Brain pericyte (primary cell): ENCODE results near the gene ASIC2.

Experiments used
- DNase-seq: peaks from one replicate; pipeline ENCODE4 v3.0.0-alpha.2; 2012; ENCODE audit warnings: low read depth, low spot score

Gene ASIC2

GRCh38 chr17:33071656-33072055 lies 221.4 kb downstream of the ASIC2 start:
- DNase-seq = no peak

- DNase-seq = no peak
These were observed 235.5 kb downstream of the ASIC2 start for GRCh38 chr17:33057564-33057963.

DNA sequence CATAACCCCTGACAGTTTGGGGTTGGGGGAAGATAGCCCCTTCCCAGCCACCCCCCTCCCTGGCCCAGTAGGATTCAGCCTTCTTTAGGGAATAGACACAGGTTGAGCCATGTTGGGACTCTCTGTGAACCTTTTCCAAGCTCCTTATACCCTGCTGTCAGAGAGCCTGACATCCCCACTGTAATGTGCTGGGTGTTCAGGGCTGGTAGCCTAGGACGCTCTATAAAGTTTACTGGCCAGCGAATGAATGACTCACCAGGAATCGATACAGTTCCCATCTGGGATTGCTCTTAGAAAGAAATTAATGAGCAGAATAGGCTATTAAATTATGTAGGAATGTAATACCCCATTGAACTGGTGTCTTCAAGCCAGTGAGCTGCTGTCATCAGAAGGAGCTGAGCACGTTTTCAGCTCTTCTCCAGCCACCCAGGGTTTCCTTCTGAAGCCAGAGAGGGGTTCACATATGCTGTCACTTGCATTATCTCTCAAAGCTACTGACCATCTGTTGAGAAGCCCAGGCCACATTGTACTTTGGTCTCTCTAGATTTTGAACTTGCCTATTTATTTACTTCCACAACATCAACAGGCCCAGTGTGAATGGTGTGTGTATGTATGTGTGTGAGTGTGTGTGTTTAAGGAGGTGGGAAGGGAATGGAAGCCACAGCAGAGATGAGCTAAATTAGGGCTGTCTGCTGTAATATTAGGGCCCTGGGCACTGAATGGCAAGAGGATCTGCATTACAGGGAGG lies 236.5 kb downstream of the ASIC2 start:
- no peak for DNase-seq

GRCh38 chr17:33055746-33056145 lies 237.3 kb downstream of the ASIC2 start:
- no peak for DNase-seq

DNA sequence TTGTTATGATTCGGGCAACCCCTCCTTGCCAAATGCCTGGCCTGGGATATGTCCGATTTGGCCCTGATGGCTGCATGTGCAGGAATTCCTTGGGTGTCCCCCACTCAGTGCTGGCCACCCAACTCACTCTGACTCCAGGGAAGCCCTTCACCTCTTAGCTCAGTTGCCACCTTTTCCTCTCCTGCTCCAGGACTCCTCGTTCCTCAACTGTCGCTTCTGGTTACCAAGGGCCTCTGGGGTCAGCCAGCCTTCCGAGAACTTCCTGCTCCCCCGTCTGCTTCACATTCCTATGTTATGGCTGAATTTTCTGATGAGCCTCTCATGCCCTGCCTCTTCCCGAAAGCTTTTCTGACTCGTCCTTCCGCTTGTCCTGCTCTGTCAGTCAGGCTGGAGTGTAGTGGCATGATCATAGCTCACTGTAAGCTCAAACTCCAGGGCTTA lies 237.9 kb downstream of the ASIC2 start:
- DNase-seq = no peak

GRCh38 chr17:33054412-33054811 lies 238.7 kb downstream of the ASIC2 start:
- no peak for DNase-seq

DNA sequence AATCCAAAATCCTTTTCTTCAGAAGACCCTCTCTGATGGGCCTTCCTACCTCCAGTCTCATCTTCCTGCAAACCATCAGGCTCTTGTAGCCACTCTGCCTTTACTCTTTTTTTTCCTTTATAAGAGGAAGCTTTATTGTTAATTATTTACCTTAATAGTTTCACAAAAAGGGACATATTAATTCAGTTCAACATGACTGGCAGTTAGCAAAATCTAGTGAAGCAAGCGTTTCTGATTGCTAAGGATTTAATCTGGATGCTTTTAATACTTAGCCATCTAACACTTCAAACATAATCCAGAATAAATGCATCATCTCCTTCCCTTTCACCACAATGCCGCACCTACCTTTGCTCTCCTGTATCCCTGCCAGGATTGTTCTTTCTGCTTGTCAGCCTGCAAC lies 239.4 kb downstream of the ASIC2 start:
- DNase-seq = no peak

DNA sequence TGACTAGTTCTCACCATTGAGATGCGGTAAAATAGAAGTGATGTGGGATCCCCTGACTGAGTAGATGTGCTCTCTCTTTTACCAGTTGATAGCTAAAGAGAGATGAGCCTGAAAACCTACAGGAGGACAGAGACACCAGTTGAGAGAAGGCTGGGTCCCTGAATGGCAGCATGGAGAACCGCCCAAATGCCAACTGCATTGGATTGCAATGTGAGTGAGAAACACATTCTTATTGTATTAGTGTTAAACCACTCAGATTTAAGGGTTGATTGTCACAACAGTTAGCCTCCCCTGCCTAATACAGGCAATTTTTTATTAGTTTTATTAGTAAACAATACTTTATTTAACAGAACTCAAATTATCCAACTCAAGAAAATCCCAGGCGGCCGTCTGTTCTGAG lies 240.2 kb downstream of the ASIC2 start:
- no peak for DNase-seq

GRCh38 chr17:33050611-33051140 lies 242.4 kb downstream of the ASIC2 start:
- DNase-seq = no peak

DNA sequence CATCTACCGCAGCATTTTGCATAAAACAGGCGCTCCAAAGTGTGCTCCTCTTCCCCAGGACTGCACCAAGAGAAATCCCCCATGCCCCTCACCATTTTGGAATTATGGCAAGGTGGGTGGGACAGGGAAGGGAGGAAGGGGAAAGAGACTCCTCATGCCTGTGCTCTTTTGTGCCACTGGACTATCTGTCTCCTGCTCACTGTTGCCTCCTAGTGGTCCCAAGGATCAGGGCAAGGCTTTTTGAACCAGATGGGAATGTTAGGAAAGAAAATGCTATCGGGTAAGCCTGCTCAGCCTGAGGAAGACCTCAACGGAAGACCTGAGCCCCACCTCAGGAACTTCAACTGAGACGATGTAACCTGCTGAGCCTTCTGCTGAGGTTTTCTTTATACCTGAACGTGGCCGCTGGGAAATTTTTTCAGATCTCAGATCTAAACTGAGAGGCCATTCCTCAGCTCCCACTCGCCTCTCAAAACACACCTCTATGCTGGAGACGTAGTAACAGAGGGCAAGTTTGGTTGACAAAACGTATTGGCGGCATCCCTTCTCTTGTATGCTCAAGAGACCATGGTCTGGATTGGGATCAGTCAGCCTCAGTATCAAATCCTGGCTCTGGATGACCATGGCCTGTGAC lies 243.2 kb downstream of the ASIC2 start:
- no peak for DNase-seq

DNA sequence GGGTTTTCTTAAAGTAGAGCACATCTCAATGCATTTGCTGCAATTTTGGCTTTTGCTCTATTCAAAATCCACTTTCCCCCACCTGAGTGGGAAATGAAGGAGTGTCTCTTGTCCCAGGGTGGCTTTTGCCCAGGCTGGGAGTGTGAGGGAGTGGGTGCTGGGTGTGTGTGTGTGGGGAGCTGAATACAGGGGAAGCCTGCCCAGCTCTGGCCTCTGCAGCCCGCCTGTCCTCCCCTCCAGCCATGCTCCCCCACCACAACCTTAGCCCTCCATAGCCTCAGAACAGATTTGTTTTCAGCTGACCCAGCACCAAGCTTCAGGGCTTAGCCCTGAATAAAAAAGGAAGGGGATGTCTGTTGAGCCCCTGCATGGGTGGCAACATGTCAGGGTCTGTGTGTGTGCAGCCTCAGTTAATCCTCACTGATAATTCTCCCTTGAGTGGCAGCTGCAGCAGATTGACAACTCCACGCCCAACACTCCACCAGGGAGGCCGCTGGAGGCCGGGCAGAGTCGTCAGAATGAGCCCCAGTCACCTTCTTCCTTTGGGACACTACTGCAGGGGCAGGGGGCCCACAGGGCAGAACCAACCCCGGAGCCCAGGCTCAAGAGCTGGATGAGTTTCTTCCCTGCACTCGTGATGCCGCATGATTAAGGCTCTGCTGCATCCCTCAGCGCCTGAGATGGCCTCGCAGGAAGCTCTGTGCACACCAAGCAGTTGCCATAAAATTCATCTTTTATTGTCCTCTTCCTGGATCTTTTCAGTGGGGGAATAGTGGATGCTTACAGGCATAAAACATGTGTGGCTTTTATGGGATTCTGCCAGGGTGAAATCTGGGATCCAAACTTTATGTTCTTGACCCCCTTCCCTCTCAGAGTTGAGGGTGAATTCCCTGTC lies 246.5 kb downstream of the ASIC2 start:
- no peak for DNase-seq

GRCh38 chr17:33045216-33045615 lies 247.9 kb downstream of the ASIC2 start:
- no peak for DNase-seq

- no peak for DNase-seq
These were observed 248.3 kb downstream of the ASIC2 start for GRCh38 chr17:33044771-33045170.

- DNase-seq = no peak
These were observed 252.6 kb downstream of the ASIC2 start for GRCh38 chr17:33040461-33040860.

- no peak for DNase-seq
These were observed 253.2 kb downstream of the ASIC2 start for GRCh38 chr17:33039874-33040273.

- no peak for DNase-seq
These were observed 254.4 kb downstream of the ASIC2 start for GRCh38 chr17:33038740-33039139.

- no peak for DNase-seq
These were observed 259.9 kb downstream of the ASIC2 start for GRCh38 chr17:33033176-33033575.

DNA sequence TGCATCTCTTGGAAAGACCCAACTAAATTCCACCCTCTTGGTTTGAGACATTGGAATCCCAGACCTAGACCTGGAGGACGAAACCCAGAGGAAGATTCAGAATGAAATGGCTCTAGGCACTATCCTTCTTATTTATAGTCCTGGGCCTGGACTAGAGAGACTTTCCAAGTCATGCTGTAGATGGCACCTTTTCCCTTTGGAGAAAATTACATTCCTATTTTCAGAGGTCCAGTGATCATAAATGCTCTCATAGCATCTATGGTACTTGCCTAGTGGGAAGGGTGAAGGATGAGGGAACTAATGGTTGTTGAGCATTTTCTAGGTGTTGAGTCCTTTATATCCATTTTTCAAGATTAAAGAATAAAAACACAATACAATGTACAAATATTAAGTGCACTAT lies 264.3 kb downstream of the ASIC2 start:
- no peak for DNase-seq

DNA sequence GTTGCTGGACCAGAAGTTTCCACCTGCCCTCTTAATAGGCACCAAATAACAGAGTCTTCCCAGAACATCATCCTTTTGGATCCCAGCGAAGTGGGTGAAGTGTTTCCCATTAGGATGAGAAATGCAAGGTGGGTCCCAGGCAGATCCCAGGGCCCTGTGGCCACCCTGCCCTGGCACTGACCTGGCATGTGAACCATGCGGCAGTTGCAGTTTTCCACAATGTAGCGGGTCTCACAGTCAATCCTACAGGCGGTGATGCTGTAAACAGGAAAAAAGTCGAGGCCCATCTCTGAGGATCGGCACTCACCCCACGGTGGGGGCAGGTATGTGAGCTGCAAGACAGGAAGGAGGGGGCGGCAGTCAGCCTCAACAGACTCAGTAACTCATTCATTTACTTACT lies 265.0 kb downstream of the ASIC2 start:
- no peak for DNase-seq

- no peak for DNase-seq
These were observed 268.2 kb downstream of the ASIC2 start for GRCh38 chr17:33024688-33025486.

- DNase-seq = no peak
These were observed 269.3 kb downstream of the ASIC2 start for GRCh38 chr17:33023790-33024189.
